K562 (cell line): ENCODE data around the gene TMEM225B. TPM values are rescaled to one million over a fixed set of nuclear protein-coding genes. Genes with fewer than 3 reads are reported as not detected.
"Not testable (repeated sequence)": the region's sequence is repeated elsewhere in the genome, so short reads cannot be mapped to it uniquely, and the experiment has no call there.

ENCODE experiments used
- ATAC-seq: fragments of 200-7000 bp; cut with Tn5 transposase; 3 replicates; pipeline ENCODE4 v1.9.1; 2020; ENCODE audit warnings: moderate library complexity
- BruUV-seq: library from RNA; stranded (reverse); fragments of 400-500 nt; replicated peaks from 2 replicates; lab custom pipeline; 2021; lab: Mats Ljungman, UMichigan
- CTCF ChIA-PET: fragments of 300-600 bp; formaldehyde crosslinking; extraction: SDS; loops from one replicate; lab custom pipeline; 2021; ENCODE audit warnings: low intra/inter-chr PET ratio; lab: Yijun Ruan, JAX
- POLR2A ChIA-PET: fragments of 300-600, 350-650 bp; sonication (Branson Sonifier 250); formaldehyde crosslinking; extraction: SDS; loops from one replicate; lab custom pipeline; 2021; ENCODE audit warnings: antibody characterized with exemption, inconsistent platforms; lab: Yijun Ruan, JAX
- DNase-seq, 4 experiments: peaks; one replicate each; pipeline versions ENCODE4 v3.0.0 to v3.0.0-alpha.2; 2011 to 2018; ENCODE audit warnings: low spot score in 3 of 4, mixed read lengths in 3 of 4; ENCODE audit errors: extremely low read depth in 1 of 4
- FAIRE-seq: peaks from 2 replicates; lab custom pipeline; 2011; peaks lifted over from hg19 to GRCh38; lab: Jason Lieb, UNC
- H2AFZ ChIP-seq: 2 replicates; pipeline ENCODE4 v1.6.0; 2011; ENCODE audit warnings: low read depth, low read length, control low read depth, inconsistent platforms
- H3K27ac ChIP-seq: fragments of 200-600 bp; 3 replicates; pipeline ENCODE4 v1.8.0; 2011; ENCODE audit warnings: low read depth, mild to moderate bottlenecking, control low read depth, inconsistent platforms, low read length, moderate library complexity, mixed read lengths; ENCODE audit errors: extremely low read depth
- H3K27me3 ChIP-seq, 2 experiments: fragments of 300-600 bp in 1 of 2; 2 replicates in 1 of 2; 3 replicates in 1 of 2; pipeline versions ENCODE4 v1.6.0 to v1.8.0; 2011; ENCODE audit warnings: inconsistent platforms in 2 of 2, low read length in 2 of 2, mild to moderate bottlenecking in 1 of 2, mixed read lengths in 1 of 2, moderate library complexity in 1 of 2; ENCODE audit not compliant: control insufficient read depth in 2 of 2, insufficient read depth in 2 of 2
- H3K36me3 ChIP-seq: fragments of 300-600 bp; 3 replicates; pipeline ENCODE4 v1.8.0; 2011; ENCODE audit warnings: mild to moderate bottlenecking, low read length, inconsistent platforms; ENCODE audit not compliant: control insufficient read depth, insufficient read depth
- H3K4me1 ChIP-seq, 2 experiments: fragments of 200-600 bp in 1 of 2; replicated peaks in 1 of 2; 2 replicates in 1 of 2; 3 replicates in 1 of 2; pipeline versions ENCODE4 v1.5.1 to v1.8.0; 2011; ENCODE audit warnings: inconsistent platforms in 2 of 2, low read length in 2 of 2, mild to moderate bottlenecking in 1 of 2, mixed read lengths in 1 of 2, moderate library complexity in 1 of 2; ENCODE audit not compliant: control insufficient read depth in 2 of 2, insufficient read depth in 2 of 2
- H3K4me2 ChIP-seq: 2 replicates; pipeline ENCODE4 v1.6.1; 2011; ENCODE audit warnings: low read length, control low read depth, inconsistent platforms, mixed read lengths; ENCODE audit not compliant: insufficient read depth
- H3K4me3 ChIP-seq: fragments of 200-600 bp; sonication (generic), shearing (Covaris generic); 2 replicates; pipeline ENCODE4 v1.5.1; 2016; ENCODE audit warnings: control low read depth, inconsistent platforms
- H3K79me2 ChIP-seq: fragments of 200-600 bp; 3 replicates; pipeline ENCODE4 v1.8.0; 2011; ENCODE audit warnings: low read length, inconsistent platforms; ENCODE audit not compliant: control insufficient read depth, insufficient read depth
- H3K9ac ChIP-seq, 2 experiments: 2 replicates each; pipeline versions ENCODE4 v1.6.0 to v1.6.1; 2011; ENCODE audit warnings: low read depth in 2 of 2, low read length in 2 of 2, control low read depth in 1 of 2, inconsistent platforms in 1 of 2, mild to moderate bottlenecking in 1 of 2, mixed read lengths in 1 of 2; ENCODE audit not compliant: insufficient read depth in 1 of 2
- H3K9me1 ChIP-seq: one replicate; pipeline ENCODE4 v1.6.0; 2011; ENCODE audit warnings: inconsistent platforms, mild to moderate bottlenecking, low read length, moderate library complexity; ENCODE audit not compliant: control insufficient read depth, insufficient read depth
- H3K9me3 ChIP-seq: replicated peaks from 2 replicates; pipeline ENCODE4 v1.5.1; 2011; ENCODE audit warnings: low read depth, low read length, inconsistent platforms; ENCODE audit not compliant: control insufficient read depth, insufficient read depth
- H4K20me1 ChIP-seq: replicated peaks from 2 replicates; pipeline ENCODE4 v1.6.1; 2011; ENCODE audit warnings: low read length, inconsistent platforms, mixed read lengths; ENCODE audit not compliant: control insufficient read depth, insufficient read depth
- BCOR ChIP-seq: fragments of 450-650 bp; IDR thresholded peaks from 2 replicates; pipeline ENCODE4 v1.6.1; 2016
- CREB3L1 ChIP-seq: fragments of 450-650 bp; IDR thresholded peaks from 2 replicates; pipeline ENCODE4 v1.6.1; 2014; ENCODE audit warnings: low read depth, mild to moderate bottlenecking, moderate library complexity, borderline replicate concordance
- GTF2B ChIP-seq: IDR thresholded peaks from 2 replicates; pipeline ENCODE4 v1.6.1; 2011; ENCODE audit not compliant: insufficient read length; ENCODE audit errors: extremely low read depth
- KDM1A ChIP-seq, 2 experiments: fragments of 450-650 bp; IDR thresholded peaks; 2 replicates each; pipeline ENCODE4 v1.6.1; 2016; ENCODE audit warnings: mild to moderate bottlenecking in 2 of 2
- ZNF146 ChIP-seq: IDR thresholded peaks from one replicate; pipeline ENCODE4 v1.6.1; 2018; ENCODE audit warnings: missing compliant biosample characterization; ENCODE audit not compliant: unreplicated experiment
- WGBS: fragments of 100-300 bp; shearing (Covaris generic); methylation state at CpG from one replicate; pipeline ENCODE4 v1.1.6; 2016; ENCODE audit warnings: low coverage, mixed read lengths; ENCODE audit not compliant: insufficient coverage; ENCODE audit errors: missing lambda C conversion rate; 5-methylcytosine and 5-hydroxymethylcytosine counted together
- in situ Hi-C: fragments of 300-500 bp; cut with MboI; formaldehyde crosslinking; loops from 4 replicates; pipeline ENCODE4 v1.15.0; 2018; ENCODE audit warnings: inconsistent platforms, mixed read lengths
- intact Hi-C: fragments of 100-400 bp; cut with micrococcal nuclease; formaldehyde crosslinking; loops from 2 replicates; pipeline ENCODE4 v1.14.2; 2022
- polyA plus RNA-seq, 8 experiments: library from polyadenylated mRNA; depleted of rRNA in 4 of 8; stranded (reverse) in 5 of 8; unstranded in 3 of 8; fragments of >200 nt; fragmentation: Nextera tagmentation in 2 of 8; fragmentation: Illumina TruSeq in 1 of 8; extraction: Ambion mirVana in 2 of 8; extraction: Trizol in 1 of 8; gene quantifications; 2 replicates each; pipeline versions ENCODE4 v1.2.1 to v1.2.3, GENCODE V29; 2011 to 2014; ENCODE audit warnings: inconsistent platforms in 1 of 8, missing spikeins in 1 of 8
- total RNA-seq, 7 experiments: library from RNA; depleted of rRNA in 6 of 7; stranded (reverse); fragments of >200 nt in 6 of 7; fragmentation: Illumina TruSeq in 2 of 7; extraction: Trizol in 2 of 7; gene quantifications; 2 replicates each; pipeline versions ENCODE4 v1.2.1 to v1.2.3, GENCODE V29; 2011 to 2021; ENCODE audit warnings: low replicate concordance in 1 of 7

Gene TMEM225B
- total and polyA plus RNA-seq, 9 of the 15 experiments (the other 6 are each of a cell fraction or from before 2014, with no cell fraction given), result 0.08 to 0.73 (median 0.56) TPM

- TF ChIP-seq CREB3L1 (no peak), GTF2B (no peak)
- TF ChIP-seq, all 486 proteins: peak for 5
Measured at GRCh38 chr7:99597762-99598501, at the start of gene TMEM225B (continued).

- H4K20me1 ChIP-seq, intact Hi-C loops, H3K27me3 ChIP-seq, ATAC-seq, BruUV-seq, H3K4me2 ChIP-seq, H3K9me1 ChIP-seq, CTCF ChIA-PET, DNase-seq, H3K27ac ChIP-seq, H3K9ac ChIP-seq, H3K9me3 ChIP-seq, FAIRE-seq, H3K4me1 ChIP-seq, H3K4me3 ChIP-seq, in situ Hi-C loops, H2AFZ ChIP-seq: not testable (repeated sequence)
- peaks cover 17% of the 10 kb centered on the region for H3K79me2 ChIP-seq
- WGBS, result no CpG with 5 or more reads among the region's 2 CpGs
- POLR2A ChIA-PET, result interaction anchor here (1.2 kb wide), 1 partner anchor 9 kb away, joined by 3 read pairs; no protein-coding TSS in a partner anchor
- peaks cover 18% of the 10 kb centered on the region for H3K36me3 ChIP-seq
- 0 out of 4 replicates have a peak, but pooled peaks of 1 of the 2 experiments have one; percentile 22 for TF ChIP-seq KDM1A (IDR thresholded peaks at IDR 0.05)
- peak; percentile 23 for TF ChIP-seq ZNF146 (CRISPR knock-in tag)
- TF ChIP-seq BCOR, result peak; percentile 61; the same call in 1 of the 2 replicates
Measured at GRCh38 chr7:99549545-99549944, 48.5 kb upstream of the TMEM225B start.
